SK-N-SH treated with all-trans-retinoic acid at 6 μM for 48 hours (cell line): ENCODE data around the gene ACSBG1.

Experiments used
- ATAC-seq: fragments of 200-7000 bp; cut with Tn5 transposase; 3 replicates; pipeline ENCODE4 v1.9.1; 2020; ENCODE audit warnings: mild to moderate bottlenecking, moderate library complexity
- BACH2 ChIP-seq: fragments of 250-450 bp; sonication (Bioruptor Pico); IDR thresholded peaks from 2 replicates; pipeline ENCODE4 v1.9.0; 2021; ENCODE audit warnings: mild to moderate bottlenecking, borderline replicate concordance
- CREB5 ChIP-seq: fragments of 250-450 bp; sonication (Bioruptor Pico); IDR thresholded peaks from 2 replicates; pipeline ENCODE4 v1.5.1; 2020; ENCODE audit warnings: low read depth, mild to moderate bottlenecking, moderate library complexity
- CSDC2 ChIP-seq: fragments of 250-450 bp; sonication (Bioruptor Pico); IDR thresholded peaks from 2 replicates; pipeline ENCODE4 v1.5.0; 2020; ENCODE audit warnings: mild to moderate bottlenecking, moderate library complexity
- ESRRG ChIP-seq: fragments of 250-450 bp; sonication (Bioruptor Pico); IDR thresholded peaks from 2 replicates; pipeline ENCODE4 v1.6.1; 2021; ENCODE audit warnings: mild to moderate bottlenecking
- GLIS3 ChIP-seq: fragments of 250-450 bp; sonication (Bioruptor Pico); IDR thresholded peaks from 2 replicates; pipeline ENCODE4 v1.5.0; 2020; ENCODE audit warnings: mild to moderate bottlenecking, moderate library complexity
- ISL1 ChIP-seq: fragments of 250-450 bp; sonication (Bioruptor Pico); IDR thresholded peaks from 2 replicates; pipeline ENCODE4 v2.1.2; 2022; ENCODE audit warnings: mild to moderate bottlenecking, moderate library complexity
- OSR1 ChIP-seq: fragments of 250-450 bp; sonication (Bioruptor Pico); IDR thresholded peaks from 2 replicates; pipeline ENCODE4 v1.8.0; 2022; ENCODE audit warnings: moderate library complexity, mild to moderate bottlenecking, inconsistent platforms
- PATZ1 ChIP-seq: fragments of 250-450 bp; sonication (Bioruptor Pico); IDR thresholded peaks from 2 replicates; pipeline ENCODE4 v1.8.0; 2020; ENCODE audit warnings: mild to moderate bottlenecking, moderate library complexity, borderline replicate concordance
- POU6F1 ChIP-seq: fragments of 250-450 bp; sonication (Bioruptor Pico); IDR thresholded peaks from 2 replicates; pipeline ENCODE4 v1.8.0; 2021; ENCODE audit warnings: low read depth, mild to moderate bottlenecking, moderate library complexity, borderline replicate concordance
- PPARA ChIP-seq: fragments of 250-450 bp; sonication (Bioruptor Pico); IDR thresholded peaks from 2 replicates; pipeline ENCODE4 v1.5.0; 2020; ENCODE audit warnings: mild to moderate bottlenecking, borderline replicate concordance
- RARB ChIP-seq: fragments of 250-450 bp; sonication (Bioruptor Pico); IDR thresholded peaks from 2 replicates; pipeline ENCODE4 v1.8.0; 2021; ENCODE audit warnings: mild to moderate bottlenecking, moderate library complexity
- SNAI2 ChIP-seq: fragments of 250-450 bp; sonication (Bioruptor Pico); IDR thresholded peaks from 2 replicates; pipeline ENCODE4 v1.5.0; 2020; ENCODE audit warnings: mild to moderate bottlenecking, moderate library complexity
- TCF4 ChIP-seq: fragments of 250-450 bp; sonication (Bioruptor Pico); IDR thresholded peaks from 2 replicates; pipeline ENCODE4 v1.8.0; 2021; ENCODE audit warnings: mild to moderate bottlenecking, moderate library complexity, borderline replicate concordance
- TOX ChIP-seq: fragments of 250-450 bp; sonication (Bioruptor Pico); IDR thresholded peaks from 2 replicates; pipeline ENCODE4 v1.8.0; 2021; ENCODE audit warnings: mild to moderate bottlenecking, moderate library complexity, borderline replicate concordance
- TSHZ2 ChIP-seq: fragments of 250-450 bp; sonication (Bioruptor Pico); IDR thresholded peaks from 2 replicates; pipeline ENCODE4 v1.5.0; 2020; ENCODE audit warnings: mild to moderate bottlenecking, moderate library complexity
- ZC3H10 ChIP-seq: fragments of 250-450 bp; sonication (Bioruptor Pico); IDR thresholded peaks from 2 replicates; pipeline ENCODE4 v1.5.1; 2021; ENCODE audit warnings: mild to moderate bottlenecking, moderate library complexity
- ZFP3 ChIP-seq: fragments of 250-450 bp; sonication (Bioruptor Pico); IDR thresholded peaks from 2 replicates; pipeline ENCODE4 v1.5.0; 2020; ENCODE audit warnings: mild to moderate bottlenecking, moderate library complexity
- ZNF565 ChIP-seq: fragments of 450-650 bp; formaldehyde crosslinking; conservative IDR thresholded peaks from 2 replicates; pipeline ENCODE4 v1.5.0; 2020; ENCODE audit warnings: low read depth, mild to moderate bottlenecking, moderate library complexity
- ZNF70 ChIP-seq: fragments of 450-650 bp; formaldehyde crosslinking; IDR thresholded peaks from 2 replicates; pipeline ENCODE4 v1.5.0; 2020; ENCODE audit warnings: mild to moderate bottlenecking, moderate library complexity
- ZNF8 ChIP-seq: fragments of 450-650 bp; formaldehyde crosslinking; IDR thresholded peaks from 2 replicates; pipeline ENCODE4 v1.5.0; 2020; ENCODE audit warnings: mild to moderate bottlenecking, moderate library complexity
- TF ChIP-seq, protein P1 (sequence below): fragments of 250-450 bp; sonication (Bioruptor Pico); IDR thresholded peaks from 2 replicates; pipeline ENCODE4 v1.5.1; 2021; ENCODE audit warnings: mild to moderate bottlenecking, moderate library complexity

ACSBG1 gene

DNA sequence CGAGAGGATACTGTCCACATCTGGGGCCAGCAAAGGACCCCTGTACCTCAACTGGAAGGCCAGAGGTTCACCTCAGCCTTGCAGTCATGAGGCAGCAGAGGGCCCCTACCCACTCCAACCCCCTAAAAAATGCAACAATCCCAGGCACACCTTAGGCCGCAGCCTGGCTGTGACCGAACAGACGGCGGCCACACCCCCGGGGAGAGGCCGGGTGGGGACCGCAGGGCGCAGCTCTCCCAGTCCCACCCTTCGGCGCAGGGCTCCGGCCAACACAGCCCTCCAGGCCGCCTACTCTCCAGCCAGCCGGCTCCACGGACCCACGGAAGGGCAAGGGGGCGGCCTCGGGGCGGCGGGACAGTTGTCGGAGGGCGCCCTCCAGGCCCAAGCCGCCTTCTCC is 29.5 kb upstream of the ACSBG1 start:
- no peak for ATAC-seq
- TF ChIP-seq BACH2 (CRISPR knock-in tag) (no peak), ZNF565 (CRISPR knock-in tag) (no peak), GLIS3 (CRISPR knock-in tag) (no peak), ISL1 (CRISPR knock-in tag) (no peak), ZC3H10 (CRISPR knock-in tag) (no peak), POU6F1 (CRISPR knock-in tag) (no peak), ESRRG (CRISPR knock-in tag) (no peak), TOX (CRISPR knock-in tag) (no peak), CREB5 (CRISPR knock-in tag) (no peak), ZFP3 (CRISPR knock-in tag) (no peak), TCF4 (CRISPR knock-in tag) (no peak), ZNF8 (CRISPR knock-in tag) (no peak), TSHZ2 (CRISPR knock-in tag) (no peak), RARB (CRISPR knock-in tag) (no peak), SNAI2 (CRISPR knock-in tag) (no peak), OSR1 (no peak), PPARA (CRISPR knock-in tag) (no peak)
- TF ChIP-seq, all 23 proteins: peak for 0

DNA sequence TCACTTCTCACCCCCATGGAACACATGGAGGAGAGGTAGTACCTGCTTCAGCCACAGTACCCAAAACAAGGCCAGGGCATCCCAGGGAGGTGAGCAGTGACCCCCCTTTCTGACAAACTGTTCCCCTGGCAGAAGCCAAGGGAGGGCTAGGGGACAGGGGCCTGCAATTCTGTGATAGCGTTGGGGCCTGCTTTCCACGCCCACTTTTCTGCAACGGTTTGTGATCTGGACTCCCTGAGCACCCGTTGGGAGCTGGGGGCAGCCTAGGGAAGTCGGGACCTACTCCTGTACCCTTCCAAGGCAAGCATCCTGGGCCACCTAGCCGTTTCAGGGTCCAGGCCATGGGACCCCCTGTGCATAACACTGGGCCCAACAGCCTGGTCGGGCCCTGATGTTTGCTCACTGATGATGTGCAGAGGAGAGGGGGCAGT is 29.0 kb upstream of the ACSBG1 start:
- TF ChIP-seq BACH2 (CRISPR knock-in tag) (no peak), PATZ1 (CRISPR knock-in tag) (no peak), ISL1 (CRISPR knock-in tag) (no peak), CSDC2 (CRISPR knock-in tag) (no peak), TOX (CRISPR knock-in tag) (no peak), ZFP3 (CRISPR knock-in tag) (no peak), TSHZ2 (CRISPR knock-in tag) (no peak), ZC3H10 (CRISPR knock-in tag) (no peak), RARB (CRISPR knock-in tag) (no peak), CREB5 (CRISPR knock-in tag) (no peak), POU6F1 (CRISPR knock-in tag) (no peak), GLIS3 (CRISPR knock-in tag) (no peak), PPARA (CRISPR knock-in tag) (no peak), ZNF565 (CRISPR knock-in tag) (no peak), ZNF70 (CRISPR knock-in tag) (no peak), SNAI2 (CRISPR knock-in tag) (no peak), TCF4 (CRISPR knock-in tag) (no peak), OSR1 (no peak), ESRRG (CRISPR knock-in tag) (no peak)
- TF ChIP-seq, protein P1, sequence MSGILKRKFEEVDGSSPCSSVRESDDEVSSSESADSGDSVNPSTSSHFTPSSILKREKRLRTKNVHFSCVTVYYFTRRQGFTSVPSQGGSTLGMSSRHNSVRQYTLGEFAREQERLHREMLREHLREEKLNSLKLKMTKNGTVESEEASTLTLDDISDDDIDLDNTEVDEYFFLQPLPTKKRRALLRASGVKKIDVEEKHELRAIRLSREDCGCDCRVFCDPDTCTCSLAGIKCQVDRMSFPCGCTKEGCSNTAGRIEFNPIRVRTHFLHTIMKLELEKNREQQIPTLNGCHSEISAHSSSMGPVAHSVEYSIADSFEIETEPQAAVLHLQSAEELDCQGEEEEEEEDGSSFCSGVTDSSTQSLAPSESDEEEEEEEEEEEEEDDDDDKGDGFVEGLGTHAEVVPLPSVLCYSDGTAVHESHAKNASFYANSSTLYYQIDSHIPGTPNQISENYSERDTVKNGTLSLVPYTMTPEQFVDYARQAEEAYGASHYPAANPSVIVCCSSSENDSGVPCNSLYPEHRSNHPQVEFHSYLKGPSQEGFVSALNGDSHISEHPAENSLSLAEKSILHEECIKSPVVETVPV (CRISPR knock-in tag) = no peak
- ATAC-seq = no peak
